T-helper 1 cell (primary cell): ENCODE results near the gene NPR2.

Experiments
- DNase-seq, 5 donors: peaks; one replicate each; pipeline ENCODE4 v3.0.0-alpha.2; 2012 to 2020

Gene NPR2

DNA sequence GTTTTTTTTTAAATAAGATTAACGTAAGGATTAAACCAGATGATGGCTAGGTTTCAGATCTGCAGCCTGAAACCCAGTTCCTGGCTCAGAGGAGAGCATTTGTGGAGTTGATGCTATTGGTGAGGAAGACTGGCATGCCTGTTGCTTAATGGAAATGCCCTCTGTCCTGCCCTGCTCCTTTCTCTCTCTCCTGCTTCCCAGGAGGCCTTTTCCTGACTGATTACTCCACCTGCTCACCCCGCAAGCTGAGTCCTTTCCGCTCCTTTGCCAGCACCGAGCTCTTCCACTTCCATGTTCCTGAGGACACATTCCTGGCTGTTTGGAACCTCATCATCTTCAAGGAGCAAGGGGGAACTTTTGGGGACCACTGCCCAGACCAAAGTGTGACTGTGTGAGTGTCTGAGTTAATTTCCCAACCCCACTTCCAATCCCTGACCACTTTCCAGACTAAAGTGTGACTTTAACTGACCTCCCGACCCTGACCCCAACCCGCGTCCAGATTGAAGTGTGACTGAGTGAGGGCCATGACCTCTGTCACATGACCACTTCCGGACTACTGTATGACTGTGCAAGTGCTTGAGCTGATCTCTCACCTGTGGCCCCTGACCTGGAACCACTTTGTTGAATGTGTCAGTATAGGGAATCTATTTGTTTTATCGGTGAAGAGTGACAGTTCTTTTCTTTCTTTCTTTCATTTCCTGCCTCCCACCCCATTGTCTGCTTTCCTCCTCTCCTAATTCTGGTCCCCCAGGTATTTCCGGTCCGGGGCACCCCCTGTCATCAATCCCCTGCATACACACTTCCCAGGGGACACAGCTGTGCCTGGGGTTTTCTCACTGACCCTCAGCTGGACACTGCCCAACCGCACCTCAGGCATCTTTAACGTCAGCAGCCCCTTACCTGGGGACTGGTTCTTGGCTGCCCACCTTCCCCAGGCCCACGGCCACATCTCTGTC is 43.1 kb downstream of the NPR2 start:
- DNase-seq: no peak

DNA sequence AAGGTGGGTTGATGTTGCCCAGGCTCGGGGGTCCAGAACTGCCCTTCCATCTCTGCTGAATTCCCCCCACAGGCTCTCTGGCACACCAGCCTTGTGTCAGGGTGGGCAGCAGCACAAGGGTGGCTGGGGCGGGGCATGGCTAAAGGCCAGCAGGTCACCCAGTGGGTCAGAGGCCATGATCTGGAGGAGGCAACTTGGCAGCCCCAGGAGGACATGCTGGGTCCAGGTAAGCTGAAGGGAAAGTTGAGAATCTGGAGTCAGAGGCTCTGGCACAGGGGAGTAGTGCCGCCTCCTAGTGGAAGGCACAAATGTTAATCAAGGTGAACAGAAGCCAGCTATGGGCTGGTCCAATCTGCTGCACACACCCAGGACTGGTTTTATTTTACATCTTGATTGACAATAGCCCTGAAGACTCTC is 43.8 kb downstream of the NPR2 start:
- peak in 1 of 5 donors; percentile 24 for DNase-seq

DNA sequence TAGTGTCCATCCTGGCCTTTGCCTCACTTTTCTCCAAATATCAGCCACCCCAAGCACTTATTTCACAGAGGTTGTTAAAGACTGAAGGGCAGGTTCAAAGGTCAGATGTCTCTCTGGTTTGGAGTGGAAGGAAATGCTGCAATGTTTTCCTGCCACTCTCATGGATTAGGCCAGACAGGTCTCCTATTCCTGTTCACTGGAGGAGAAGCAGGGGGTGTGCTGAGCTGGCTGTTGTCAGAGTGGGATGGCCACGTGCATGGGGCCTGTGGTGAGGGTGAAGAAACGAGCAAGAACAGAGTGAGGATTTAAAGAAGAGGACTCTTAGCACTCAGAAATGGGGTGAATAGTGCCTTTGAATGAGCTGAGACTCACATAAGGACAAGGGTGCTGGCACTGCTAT is 44.4 kb downstream of the NPR2 start:
- no peak for DNase-seq

DNA sequence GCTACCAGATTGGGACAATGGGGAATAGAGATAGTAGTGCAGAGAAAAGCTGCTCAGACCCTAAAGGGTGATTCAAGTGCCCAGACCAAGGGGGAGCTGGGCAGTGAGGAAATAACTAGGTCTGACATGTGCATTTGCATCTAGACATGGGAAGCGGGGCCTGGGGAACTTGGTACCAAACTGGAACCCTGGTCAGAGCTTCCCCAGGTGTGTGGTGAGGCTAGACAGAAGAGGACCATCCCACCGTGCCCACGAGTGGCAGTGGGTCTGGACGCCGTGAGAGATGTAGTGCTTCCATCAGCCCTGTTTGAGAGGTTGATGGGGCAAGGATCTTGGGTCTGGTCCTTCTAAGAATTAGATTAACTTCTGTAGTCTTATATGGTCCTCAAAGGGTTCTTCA is 45.2 kb downstream of the NPR2 start:
- DNase-seq: no peak

DNA sequence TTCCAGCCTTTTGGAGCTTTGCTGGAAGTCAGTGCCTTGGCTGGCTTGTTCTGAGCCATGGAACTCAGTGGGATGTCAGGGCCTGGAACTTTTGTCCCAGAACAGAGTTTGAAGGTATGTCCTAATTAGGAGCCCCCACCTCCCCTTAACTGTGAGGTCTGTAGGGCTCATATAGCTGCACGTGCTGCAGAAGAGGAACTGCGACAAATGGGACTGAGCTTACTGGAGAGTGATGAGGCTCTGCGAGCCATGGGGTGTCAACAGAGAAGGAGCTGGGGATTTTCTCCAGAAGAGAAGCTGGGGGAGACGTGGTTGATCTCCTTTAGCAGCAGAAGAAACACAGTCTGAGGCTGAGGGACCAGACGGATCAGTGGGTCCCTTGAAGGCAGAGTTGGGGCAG is 48.5 kb downstream of the NPR2 start:
- no peak for DNase-seq

DNA sequence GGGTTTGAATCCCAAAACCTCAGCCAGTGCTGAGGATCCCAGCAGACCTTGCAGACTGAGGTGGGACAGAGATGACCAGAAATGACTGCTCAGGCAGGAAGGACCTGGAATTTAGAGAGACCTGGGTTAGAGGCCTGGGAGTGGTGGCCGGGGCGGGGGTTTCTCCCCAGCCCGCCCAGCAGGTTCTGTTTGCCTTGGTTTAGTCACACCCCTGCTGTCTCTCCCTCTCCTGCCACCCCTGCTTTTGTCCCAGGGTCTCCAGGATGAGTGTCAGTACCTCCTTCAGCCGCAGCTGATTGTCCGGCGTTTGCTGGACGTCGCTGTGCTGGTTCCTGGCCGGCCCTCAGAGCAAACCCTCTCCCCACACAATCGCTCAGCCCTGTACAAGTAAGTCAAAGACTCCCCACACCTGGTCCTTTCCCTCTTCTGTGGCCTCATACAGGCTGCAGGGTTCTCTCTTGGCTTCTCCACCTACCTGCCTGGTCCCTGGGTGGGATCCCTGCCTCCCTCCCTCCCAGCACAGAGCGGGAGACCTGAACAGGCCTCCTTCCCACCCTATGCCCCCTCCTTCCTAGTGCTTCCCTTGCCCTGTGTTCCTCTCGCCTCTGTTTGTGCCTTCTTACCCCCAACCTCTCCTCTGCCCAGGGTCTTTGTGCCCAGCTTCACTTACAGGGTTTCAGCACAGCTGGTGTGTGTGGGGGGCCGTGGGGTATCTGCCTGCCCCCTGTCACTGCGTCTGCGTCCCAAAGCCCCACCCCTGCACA is 49.7 kb downstream of the NPR2 start:
- no peak for DNase-seq

DNA sequence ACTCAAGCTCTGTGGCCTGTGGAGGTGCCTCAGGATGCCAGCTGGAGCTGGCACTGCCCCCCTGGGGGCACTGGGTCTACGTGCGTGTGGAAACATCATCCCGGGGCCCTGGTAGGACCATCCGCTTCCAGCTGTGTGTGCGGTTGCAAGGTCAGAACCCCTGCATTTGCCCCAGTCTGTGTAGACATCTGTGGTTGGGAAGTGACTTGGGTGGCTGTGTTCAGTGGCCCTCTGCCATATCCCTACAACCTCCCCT is 50.2 kb downstream of the NPR2 start:
- DNase-seq: no peak

DNA sequence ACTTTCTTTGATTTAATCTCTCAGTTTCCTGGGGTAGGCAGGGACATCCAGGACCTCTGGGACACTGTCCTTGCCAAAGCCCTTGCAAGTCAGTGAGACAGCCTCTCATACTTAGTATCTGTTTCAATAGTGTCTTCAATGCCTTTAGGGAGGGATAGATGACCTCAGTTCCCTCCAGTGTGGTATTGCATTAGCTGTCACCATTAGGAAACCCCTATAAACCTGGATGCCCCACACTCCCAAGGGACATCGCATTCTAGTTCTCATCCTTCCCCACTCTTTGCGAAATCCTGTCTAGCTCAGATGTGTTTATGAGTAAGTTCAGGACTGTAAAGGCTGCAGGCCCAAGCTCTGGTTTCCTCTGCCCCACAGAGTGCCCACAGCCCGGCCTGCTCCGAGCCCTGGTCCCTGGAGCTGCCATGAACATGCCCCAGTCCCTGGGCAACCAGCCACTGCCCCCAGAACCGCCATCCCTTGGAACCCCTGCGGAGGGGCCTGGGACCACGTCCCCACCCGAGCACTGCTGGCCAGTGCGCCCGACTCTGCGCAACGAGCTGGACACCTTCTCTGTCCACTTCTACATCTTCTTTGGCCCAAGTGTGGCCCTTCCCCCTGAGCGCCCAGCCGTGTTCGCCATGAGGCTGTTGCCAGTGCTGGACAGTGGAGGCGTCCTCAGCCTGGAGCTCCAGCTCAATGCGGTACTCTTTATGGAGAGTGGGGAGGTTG is 50.8 kb downstream of the NPR2 start:
- DNase-seq: no peak

DNA sequence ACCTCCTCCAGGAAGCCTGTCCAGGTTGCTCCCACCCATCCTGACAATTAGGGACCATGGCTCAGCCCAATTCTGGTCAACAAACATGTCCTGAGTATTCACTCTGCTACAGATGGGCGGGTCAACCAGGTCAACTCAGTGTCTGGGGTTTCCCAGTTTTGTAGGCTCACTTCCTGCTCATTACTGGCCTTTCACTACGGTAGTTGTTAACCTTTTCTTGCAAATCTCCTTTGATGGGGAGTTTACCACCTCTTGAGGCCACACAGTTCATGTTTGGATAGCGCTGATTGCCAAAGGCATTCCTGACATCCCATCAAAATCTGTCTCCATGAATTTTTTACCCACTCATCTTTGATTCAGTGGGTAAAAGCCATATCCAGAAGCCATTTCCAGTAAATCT is 51.4 kb downstream of the NPR2 start:
- DNase-seq: no peak

DNA sequence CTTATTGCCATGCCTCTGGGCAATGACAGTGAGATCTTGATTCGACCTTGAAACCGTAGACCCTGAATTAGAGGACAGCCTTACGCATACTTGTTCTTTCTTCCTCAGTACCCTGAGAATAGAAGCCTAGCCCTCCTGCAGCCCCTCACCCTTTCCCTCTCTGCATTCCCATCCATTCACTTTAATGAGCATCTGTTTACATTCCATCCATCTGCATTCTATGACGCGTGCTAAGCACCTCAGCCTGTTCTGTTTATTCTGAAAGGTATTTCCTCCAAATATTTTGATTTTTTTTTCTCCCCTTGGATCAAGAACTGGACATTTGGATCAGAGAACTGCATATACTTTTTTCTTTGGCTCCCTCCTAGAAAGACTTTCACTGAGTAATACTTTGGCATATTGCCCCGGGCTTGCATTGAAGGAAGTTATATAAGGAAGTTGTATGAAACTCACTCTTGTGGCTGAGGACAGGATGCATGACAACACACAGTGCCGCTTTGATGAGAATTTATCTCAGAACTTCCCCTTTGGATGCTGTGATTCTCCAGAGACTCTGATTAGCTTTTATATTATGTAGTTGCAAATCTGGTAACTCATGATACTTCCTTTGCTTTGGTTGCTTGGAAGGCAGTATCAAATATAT is 53.4 kb downstream of the NPR2 start:
- DNase-seq: peak in 2 of 5 donors; percentile 27 to 30

DNA sequence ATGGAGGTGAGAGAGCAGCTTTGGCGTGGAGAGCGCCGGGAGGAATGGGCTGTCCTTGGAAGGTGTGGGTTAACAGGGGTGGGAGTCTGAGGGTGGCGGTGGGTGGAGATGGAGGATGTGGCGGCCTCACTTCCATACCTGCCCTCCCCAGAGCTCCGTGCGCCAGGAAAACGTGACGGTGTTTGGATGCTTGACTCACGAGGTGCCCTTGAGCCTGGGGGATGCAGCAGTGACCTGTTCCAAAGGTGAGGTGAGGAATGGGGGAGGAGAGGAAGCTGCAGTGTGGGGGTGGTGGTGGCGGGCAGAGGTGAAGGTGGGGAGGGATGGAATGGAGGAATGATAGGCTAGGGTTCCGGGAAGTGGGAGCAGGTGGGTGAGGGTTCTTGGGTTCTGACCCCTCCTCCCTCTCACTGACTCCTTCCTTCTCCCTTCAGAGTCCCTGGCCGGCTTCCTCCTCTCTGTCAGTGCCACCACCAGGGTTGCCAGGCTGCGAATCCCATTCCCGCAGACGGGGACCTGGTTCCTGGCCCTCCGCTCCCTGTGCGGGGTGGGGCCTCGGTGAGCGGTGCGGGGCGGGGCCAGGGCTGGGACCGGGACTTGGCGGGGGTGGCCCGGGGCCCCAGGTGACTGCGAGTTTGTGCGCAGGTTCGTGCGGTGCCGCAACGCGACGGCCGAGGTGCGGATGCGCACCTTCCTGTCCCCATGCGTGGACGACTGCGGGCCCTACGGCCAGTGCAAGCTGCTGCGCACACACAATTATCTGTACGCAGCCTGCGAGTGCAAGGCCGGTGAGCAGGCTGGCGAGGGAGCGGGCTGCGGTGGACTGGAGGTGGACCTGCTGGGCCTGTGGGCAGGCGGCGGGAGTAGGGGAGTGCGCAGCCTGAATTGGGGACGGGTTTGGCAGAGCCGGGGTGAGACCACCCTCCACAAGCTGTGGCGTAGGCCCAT is 54.7 kb downstream of the NPR2 start:
- no peak for DNase-seq

DNA sequence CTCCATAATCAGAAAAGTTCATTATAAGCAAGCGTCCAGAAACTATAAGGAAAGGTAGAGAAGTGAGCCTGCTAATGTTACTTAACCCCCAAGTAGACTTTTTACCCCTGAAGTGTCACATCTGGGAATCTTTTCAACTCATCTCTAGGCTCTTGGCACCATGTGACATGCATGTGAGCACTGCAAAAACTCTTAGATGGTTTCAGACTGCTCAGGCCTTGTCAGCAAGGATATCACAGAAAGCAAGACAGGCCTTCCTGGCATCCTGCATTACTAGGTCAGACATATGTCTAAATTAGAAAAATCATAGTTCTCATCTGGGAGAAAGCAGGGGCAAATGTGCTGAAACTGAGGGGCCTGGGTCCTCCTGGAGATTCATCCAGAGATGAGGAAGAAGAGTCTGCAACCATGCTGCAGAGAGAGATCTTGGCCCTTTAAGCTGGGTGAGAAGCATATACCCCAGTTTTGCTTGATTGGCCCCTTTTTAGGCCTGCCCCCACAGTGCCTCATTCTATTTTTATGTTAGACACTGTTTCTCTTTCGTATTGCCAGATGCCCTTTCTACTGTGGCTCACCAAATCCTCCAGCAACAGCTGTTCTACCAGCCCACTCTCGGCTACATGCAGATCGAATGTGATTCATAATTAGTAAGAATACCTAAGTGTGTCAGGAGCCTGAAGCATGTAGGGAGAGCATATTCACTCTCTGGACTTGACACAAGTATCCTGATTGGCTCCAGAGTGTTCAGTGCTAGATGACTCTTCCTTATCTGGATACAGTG is 56.6 kb downstream of the NPR2 start:
- DNase-seq: no peak

DNA sequence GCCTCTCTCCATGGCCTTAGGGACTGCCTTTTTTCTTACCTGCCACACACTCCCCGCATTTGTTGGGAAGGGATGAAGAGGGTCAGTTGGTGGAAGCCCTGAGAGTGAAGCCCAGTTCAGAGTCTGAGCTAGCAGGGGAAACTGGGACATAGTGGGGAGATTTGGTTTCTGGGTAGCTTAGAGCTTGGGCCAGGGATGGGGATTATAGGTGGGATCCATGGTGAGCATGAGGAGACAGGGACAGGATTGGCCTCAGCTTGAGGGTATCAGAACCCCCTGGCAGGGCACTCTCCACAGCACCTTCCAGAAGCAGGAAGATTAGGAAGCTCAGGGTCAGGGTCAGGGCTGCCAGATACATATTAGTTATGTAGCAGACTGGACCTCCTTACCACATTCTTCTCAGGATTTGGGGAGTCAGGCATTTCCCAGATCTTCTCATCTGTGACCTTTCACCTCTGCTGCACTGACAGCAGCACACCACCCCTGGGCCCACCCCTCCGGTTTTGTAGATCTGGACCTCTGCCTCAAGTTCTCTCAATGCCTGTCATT is 61.0 kb downstream of the NPR2 start:
- DNase-seq: no peak

DNA sequence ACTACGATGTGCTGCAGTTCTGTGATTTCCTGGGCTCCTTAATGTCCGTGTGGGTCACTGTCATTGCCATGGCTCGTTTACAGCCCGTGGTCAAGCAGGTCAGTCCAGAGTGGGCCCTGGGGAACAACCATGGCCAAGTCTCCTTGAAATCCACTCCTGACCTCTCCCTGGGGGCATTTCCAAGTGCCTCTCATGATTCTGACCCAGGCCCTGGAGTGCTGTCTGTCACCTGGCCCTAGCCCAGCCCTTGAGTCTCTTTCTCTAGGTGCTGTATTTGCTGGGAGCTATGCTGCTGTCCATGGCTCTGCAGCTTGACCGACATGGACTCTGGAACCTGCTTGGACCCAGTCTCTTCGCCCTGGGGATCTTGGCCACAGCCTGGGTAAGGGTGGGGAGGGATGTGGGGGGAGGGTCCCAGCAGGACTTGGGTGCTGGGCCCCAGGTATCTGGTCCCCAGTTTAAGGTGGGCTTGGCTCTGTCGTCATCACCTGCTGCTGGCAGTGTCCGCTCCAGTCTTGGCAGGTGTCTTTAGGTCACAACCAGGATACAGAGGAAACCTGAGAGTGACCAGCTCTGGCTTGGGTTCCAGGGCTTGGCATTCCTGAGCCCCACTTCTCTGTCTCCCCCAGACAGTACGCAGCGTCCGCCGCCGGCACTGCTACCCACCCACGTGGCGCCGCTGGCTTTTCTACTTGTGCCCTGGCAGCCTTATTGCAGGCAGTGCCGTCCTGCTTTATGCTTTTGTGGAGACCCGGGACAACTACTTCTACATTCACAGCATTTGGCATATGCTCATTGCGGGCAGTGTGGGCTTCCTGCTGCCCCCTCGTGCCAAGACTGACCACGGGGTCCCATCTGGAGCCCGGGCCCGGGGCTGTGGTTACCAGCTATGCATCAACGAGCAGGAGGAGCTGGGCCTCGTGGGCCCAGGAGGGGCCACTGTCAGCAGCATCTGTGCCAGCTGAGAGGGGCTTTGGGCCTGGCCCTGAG is 61.8 kb downstream of the NPR2 start:
- no peak for DNase-seq

DNA sequence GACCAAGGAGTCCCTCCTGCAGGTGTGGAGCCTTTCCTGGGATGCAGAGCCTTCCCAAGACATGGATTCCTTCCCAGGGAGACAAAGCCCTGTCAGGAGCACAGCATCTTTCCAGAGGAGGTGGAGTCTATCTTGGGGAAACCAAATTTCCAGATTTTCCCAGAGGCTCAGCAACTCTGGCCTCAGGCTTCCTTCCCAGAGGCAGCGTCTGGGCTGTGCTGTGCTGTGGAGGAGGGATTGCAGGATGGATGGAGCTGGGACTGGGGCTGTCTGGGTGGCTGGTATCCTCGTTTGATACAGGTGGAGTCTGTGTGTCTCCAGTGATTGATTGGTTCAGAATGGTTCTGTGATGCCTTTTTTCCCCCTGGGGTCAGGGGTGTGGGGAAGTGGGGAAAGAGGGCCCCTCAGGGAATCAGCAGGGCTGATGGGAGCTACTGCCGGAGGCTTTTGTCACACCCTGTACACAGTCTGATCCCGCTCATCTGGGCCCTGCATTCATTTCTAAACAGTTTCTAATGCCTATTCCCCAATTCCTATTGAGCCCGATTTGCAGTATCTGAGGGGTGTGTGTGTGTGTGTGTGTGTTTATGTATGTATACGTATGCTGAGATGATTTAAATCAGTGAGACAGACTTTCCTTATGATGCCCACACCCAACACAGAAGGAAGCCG is 62.8 kb downstream of the NPR2 start:
- DNase-seq: no peak

DNA sequence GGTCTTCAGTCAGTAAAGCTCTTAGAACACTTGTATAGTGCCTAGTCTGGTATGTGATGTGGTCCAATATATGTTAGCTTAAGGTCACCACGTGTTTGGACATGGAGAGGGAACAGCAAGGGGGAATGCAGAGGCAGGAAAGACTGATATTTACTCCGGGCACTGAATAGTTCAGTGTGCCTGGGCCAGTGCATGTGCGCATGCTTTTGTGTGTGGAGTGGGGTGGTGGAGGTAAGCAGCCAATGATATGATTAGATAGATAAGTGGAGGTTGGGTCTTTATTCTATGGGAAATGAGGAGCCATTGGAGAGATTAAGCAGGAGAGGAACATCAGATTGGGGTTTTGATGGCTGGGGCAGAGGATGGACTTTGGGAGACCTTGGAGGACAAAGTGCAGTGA is 64.8 kb downstream of the NPR2 start:
- no peak for DNase-seq

DNA sequence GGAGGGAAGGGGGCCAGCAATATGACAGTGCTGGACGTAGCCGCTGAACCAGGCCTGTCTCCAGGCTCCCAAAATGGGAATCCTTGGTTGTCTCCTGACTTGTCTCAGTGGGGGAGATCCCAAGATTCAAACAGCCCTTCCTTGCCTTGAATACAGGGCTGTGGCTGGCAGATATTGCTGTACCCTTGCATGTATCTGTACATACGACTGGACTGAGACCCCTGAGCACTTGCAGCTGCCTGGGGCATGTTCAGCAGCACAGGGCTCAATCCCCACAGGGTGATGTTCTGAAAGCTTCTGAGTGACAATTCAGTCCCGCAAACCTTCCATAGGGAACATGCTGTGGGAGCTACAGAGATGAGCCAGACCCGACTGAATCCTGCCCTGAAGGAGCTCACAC is 65.5 kb downstream of the NPR2 start:
- no peak for DNase-seq

DNA sequence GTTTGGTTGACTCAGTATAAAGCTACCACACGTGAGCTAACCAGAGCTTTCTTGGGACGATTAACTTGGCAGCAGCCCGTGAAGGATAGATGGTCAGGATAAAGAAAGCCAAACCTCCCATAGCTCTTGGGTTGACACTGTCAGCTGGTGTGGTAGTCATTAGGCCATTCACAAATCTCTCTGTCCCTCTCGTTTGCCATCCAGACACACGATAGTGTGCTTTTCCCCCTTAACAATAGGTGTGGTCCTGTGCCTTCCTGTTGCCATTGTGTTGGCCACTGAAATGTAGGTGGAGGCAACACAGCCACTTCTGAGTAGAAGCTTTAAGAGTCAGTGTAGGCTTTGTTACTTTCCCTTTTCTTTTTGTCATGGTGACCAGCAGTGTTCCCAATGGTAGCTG is 67.1 kb downstream of the NPR2 start:
- DNase-seq: no peak
